KG1 (cell line): ENCODE data around the gene DPYD.

ENCODE experiments used
- DNase-seq: peaks from one replicate; lab custom pipeline; 2025; lab: John Stamatoyannopoulos, UW

DPYD gene

DNA sequence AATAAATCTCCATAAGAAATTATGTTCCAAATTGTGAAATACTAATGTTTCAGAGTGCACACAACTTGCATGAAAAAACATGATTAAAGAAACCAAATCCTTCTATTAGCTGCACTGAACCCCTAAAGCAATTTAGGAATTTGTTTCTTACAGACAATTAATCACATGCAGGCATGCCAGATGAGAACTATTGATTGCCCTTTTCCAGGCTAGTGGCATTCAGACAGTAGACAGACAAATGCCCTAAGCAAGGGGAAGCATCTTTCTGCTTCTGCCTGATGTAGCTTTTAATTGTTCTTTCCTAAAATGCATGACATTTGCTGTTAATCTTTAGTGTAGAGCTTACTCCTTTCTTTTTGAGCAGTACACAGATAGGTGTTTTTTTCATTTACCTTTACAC is 229.5 kb downstream of the DPYD start:
- DNase-seq: no peak

DNA sequence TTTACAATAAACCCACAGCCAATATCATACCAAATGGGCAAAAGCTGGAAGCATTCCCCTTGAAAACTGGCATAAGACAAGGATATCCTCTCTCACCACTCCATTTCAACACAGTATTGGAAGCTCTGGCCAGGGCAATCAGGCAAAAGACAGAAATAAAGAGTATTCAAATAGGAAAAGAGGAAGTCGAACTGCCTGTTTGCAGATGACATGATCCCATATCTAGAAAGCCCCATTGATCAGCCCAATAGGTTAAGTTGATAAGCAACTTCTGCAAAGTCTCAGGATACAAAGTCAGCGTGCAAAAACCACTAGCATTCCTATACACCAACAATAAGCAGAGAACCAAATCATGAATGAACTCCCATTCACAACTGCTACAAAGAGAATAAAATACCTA is 235.5 kb downstream of the DPYD start:
- no peak for DNase-seq

GRCh38 chr1:97680894-97681293 is 239.9 kb downstream of the DPYD start:
- no peak for DNase-seq

DNA sequence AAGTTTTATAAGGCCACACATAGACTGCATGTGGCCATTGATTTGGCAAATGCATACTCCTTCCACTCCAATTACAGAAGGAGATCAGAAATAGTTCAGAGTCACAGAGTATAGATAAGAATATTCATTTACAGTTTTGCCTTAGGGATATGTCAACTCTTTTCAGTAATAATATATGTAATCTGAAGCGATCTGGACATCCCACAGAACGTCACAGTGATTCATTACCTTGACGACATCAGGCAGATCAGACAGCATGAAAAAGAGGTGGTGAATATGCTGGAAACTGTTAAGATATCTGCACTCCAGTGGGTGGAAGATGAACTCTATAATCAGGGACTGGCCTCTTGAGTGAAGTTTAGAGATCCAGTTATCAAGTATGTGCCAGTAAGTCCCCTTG is 240.4 kb downstream of the DPYD start:
- no peak for DNase-seq

DNA sequence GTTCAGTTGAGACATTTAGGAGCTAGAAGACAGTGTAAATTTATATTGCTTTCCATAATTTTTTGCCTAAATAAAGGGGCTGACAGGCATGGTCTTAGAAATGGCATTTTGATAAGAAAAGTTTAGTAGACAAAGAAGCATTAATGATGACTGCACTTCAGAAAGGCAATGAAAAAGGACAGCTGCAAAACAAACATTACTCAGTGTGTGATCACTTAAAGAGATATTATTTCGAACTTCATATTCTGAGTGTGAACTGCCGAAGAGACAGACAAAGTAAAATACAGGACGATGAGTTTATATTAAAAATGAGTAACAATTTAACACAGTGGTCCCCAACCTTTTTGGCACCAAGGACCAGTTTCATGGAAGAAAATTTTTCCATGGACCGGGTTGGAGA is 243.1 kb downstream of the DPYD start:
- DNase-seq: no peak

GRCh38 chr1:97674517-97674916 is 246.3 kb downstream of the DPYD start:
- no peak for DNase-seq

- DNase-seq: no peak
Measured at GRCh38 chr1:97668945-97669344, 251.9 kb downstream of the DPYD start.

DNA sequence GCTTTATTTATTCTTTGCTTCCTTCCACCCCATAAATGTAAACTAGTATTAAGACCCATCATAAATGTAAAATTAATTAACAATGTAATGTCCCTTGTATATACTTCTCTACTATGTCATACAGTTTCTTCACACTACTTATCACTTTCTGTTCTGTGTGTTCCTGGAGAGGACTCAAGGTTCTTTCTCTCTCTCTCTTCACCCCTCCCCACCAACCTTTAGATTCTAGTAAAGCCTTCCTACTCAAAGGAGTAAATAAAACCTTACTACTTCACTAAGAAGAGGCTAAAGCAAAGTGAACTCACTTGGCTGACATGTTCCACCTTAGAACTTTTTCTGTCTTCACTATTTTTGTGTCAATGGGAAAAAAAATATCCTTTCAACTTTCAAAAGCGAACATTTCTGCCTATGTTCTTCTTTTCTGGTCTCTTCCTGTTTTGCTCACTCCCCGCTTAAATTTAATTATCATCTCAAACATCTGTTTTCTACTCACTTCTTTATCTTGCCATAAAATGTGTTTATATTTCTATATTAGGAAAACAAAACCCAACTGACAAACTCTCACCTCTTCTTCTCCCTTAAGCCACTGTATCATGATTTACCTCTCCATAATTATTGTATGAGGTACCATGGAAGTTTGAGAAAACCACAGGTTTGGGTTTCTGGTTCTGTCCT is 260.3 kb downstream of the DPYD start:
- DNase-seq: peak; percentile 15

DNA sequence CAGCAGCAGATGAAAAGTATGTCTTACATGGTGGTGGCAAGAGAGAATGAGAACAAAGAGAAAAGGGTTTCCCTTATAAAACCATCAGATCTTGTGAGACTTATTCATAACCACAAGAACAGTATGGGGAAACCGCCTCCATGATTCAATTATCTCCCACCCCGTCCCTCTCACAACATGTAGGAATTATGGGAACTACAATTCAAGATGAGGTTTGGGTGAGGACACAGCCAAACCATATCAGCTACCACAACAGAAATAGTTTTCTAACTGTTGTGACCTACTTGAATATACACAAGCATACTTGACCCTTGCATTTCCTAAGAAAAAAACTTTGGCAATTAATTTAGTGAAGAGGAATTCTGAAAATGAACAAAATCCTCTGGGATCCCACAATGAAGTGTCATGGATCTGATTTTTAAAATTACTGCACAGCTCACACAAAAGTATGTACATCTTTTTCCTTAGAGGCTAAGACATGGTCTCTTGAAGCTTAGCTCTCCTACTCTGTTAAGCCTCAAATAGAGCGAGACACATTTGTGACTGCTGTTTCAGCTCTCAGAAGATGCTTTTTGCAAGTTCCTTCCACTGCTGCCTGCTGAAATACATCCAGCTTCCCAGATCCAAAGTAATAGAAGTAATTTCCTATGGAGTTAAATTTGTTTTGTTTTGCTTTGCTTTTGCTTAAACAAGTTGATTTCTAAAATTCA is 265.8 kb downstream of the DPYD start:
- DNase-seq: no peak

DNA sequence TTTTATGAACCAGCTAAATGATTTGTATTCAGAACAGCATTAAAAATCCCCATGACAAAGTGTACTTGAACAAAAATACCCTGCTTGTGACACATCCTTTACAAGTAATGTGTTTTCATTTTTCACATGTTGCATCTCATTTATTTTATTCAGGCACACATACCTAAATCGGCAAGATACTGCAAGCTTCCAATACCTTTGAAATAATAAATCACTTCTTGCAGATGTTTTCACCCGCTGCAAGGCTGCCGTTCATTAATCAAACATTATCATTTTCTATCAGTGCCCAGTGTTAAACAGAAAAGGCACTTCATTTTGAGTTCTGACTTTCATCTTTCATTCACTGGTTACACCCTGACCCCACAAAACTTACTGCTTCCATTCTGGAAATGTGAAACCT is 269.6 kb downstream of the DPYD start:
- DNase-seq: no peak

- DNase-seq: no peak
Measured at GRCh38 chr1:97649591-97649990, 271.2 kb downstream of the DPYD start.

- no peak for DNase-seq
Measured at GRCh38 chr1:97647776-97648175, 273.1 kb downstream of the DPYD start.

DNA sequence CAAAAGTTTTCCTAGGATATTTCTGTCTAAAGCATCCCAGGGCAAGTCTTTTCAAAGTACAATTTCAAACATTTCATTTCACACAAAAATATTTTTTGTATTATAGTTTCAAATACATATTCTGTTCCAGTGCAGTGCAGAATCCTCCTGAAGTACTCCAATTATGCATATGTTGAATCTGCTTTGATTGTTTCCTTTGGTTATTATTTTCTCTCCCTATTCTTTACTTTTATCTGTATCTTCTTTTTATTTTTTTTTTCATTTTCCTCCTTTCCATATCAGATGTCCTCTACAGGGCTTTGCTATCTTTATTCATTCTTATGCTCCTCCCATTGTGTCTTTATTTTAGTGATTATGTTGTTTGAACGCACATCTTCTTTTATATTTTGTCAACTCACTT is 274.8 kb downstream of the DPYD start:
- no peak for DNase-seq

DNA sequence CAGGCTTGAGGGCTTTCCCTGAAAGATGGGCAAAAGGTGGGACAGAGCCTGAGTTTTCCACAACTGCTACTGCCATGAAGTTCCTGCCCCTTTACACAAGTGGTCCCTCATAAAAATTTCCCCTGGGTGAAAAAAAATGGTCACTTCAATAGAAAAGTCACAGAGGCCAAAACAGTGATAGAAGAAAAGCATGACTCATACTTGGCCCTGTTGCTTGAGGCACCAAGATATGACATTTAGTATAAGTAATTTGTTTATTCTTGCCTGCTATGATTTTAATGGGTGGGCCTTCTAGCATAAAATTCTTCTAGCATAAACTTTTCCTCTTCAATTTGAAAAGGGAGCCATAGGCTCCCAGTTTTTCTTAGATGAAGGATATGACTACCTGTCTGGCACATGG is 280.2 kb downstream of the DPYD start:
- DNase-seq: no peak

DNA sequence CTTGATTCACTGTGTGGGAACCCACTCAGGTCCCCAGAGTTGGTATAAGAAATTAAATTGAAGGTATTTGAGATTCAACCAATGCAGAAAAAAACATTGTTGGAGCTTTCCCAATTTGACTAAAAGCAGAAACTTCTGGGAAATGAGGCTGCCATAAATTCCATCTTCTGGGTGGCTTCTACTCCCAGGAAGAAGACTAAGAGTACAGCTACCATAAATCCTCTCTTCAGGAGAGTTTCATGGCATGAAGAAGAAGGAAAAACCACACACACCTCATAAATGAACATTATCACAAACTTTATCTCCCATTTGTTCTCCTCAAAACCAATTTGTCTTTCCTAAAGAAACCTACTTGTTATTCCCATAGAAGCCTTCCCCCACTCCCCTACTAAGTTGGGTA is 283.9 kb downstream of the DPYD start:
- DNase-seq: no peak

- no peak for DNase-seq
Measured at GRCh38 chr1:97634758-97635157, 286.1 kb downstream of the DPYD start.

DNA sequence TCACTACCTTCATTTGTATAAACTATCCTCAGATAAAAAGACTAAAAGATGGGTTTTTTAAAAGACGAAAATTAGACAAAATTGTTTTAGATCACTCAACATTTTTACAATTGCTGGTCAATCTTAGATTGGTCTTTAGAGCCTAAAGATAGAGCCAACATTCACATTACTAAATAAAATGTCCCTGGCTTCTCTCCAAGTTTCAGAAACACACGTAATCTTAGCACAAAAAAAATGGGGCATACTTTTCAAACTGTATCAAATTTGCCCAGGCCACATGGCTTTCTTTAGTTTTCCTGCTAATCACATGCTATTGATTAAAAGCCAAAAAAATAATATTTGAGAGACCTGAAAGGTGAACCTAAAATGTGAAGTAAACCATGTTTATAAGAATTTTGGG is 288.1 kb downstream of the DPYD start:
- DNase-seq: no peak

DNA sequence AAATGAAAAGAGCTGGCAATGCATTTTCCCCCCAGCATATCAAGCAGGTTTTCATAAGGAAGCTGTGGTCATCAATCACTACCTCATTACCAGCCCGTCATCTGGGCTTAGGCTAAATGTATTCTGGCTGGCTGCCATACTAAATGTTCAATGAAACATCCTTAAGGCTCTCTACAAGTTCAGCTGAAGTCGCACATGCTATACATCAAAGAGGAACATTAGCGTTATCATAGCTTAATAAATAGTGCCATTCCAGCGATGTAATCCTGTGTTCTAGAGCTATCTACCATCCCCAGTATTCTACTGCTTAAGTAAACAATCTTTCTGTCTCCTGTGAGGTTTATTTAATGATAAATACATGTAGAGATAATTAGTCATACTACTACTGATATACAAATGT is 288.8 kb downstream of the DPYD start:
- no peak for DNase-seq

GRCh38 chr1:97630948-97631347 is 289.9 kb downstream of the DPYD start:
- DNase-seq: no peak

- DNase-seq: no peak
Measured at GRCh38 chr1:97630281-97630680, 290.6 kb downstream of the DPYD start.

DNA sequence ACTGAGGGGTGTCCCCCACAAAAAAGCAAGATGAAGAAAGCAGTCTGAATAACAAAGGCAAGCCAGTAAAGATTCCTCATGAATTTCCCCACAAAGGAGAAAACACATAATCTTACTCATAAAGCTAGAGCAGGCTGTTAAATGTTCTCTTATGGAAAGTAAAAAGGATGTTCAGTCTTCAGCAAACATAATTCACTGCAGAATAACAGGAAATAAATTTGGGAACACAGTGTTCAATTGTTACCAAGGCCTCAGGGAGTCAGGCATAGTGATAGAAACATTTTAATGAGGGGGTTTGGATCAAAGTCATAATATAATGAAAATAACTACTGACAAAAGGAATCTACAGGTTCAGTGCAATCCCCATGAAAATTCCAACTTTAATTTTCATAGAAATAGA is 297.6 kb downstream of the DPYD start:
- DNase-seq: no peak

GRCh38 chr1:97621955-97622354 is 298.9 kb downstream of the DPYD start:
- DNase-seq: no peak

DNA sequence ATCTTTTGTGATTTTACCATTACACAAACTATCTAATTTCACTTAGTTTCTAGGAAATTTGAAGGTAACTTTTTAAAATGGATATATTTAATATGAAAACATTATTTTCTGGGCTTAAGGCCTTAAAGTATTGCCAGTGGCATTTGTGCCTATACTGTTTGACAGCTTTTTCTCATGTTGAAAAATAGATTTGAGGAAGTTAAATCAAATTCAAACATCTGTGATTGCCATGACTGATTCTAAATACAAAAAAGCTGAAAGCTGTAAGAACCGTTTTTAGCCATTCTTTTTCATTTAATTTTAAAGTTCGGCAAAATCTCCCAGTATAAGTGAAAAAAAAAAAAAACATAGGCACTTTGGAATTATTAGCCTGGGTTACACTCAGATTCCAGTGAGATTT is 301.1 kb downstream of the DPYD start:
- no peak for DNase-seq

GRCh38 chr1:97610748-97611147 is 310.1 kb downstream of the DPYD start:
- no peak for DNase-seq
